Measurements from ENCODE around the gene SUCLG2.

SUCLG2 gene

DNA sequence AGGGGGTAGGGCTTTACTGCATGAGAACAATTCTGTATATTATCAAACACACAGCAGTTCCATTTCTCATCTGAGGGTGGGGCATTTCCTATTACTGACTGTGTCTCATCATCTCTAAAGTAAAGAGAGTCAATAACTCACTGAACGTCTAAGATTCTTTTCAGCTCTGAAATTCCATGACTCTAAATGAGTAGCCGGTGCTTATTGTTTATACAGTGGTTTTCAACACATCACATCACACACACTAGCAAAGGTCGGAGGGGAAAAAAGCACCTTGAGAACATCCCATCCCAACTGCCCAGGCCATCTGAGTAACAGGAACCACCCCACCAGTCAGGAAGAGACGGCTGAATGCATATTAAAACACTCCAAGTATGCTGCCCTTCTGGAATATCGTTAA lies 196.0 kb downstream of the SUCLG2 start:
- no peak for DNase-seq (ENCODE audit: low read depth)

DNA sequence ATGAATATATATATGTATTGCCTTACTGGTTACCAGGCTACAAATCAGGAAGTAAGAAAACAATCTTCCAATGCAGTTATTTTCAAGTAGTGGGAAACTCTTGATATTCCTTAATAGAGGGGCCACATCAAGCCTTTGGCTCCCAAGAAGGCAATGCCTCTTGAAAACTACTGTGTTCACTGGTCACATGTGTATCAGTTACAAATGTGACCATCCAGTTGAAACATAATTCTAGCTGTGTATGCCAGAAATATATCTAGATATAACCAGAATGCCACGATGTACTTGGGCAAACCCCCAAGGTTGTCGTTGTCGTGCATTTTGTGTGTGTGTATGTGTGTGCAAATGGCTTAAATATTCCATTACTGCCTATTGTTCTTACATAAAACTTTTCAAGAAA lies 200.8 kb downstream of the SUCLG2 start:
- no peak for DNase-seq (ENCODE audit: low read depth)

DNA sequence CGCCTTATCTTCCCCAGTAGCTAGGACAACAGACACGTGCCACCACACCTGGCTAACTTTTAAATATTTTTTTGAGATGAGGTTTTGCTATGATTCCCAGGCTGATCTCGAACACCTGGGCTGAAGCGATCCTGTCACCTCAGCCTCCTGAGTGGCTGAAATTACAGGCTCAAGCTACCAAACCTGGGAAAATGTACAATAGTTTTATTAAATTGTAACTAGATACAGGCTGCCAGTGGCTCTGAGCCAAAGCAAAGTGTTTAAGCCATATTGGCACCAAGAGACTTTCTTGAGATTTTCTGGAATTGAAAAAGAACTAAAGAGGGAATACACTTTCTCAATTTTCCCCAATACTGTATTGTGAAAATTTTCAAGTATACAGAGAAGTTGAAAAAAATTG lies 204.3 kb downstream of the SUCLG2 start:
- no peak for DNase-seq (ENCODE audit: low read depth)

DNA sequence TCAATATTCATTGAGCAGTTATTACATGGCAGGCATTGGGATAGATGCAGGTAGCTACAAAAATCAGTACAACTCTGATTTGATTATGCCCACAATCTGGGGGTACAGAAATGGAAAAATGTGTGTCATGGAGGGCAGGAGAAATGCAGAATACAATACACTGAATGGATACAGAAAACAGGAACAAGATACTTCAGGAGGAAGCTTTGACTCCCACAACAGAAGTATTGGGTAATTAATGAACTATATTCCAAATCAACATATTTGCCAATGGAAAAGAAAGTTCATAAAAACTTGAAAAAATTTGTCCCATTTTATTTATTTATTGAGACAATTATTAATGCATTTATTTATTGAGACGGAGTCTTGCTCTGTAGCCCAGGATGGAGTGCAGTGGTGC lies 207.0 kb downstream of the SUCLG2 start:
- no peak for DNase-seq (ENCODE audit: low read depth)

DNA sequence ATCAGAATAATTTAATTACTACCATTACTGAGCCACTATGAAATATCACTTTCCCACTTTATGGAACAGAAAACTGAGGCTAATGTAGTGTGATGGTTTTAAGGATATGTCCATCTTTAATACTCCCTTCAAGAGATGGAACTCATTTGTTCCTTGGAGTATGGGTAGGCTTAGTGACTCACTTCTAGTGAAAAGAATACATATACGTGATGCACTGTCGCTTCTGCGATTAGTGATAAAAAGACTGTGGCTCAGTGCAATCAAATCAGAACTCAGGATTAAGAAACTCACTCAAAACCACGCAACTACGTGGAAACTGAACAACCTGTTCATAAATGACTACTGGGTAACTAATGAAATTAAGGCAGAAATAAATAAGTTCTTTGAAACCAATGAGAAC lies 216.6 kb downstream of the SUCLG2 start:
- DNase-seq (ENCODE audit: low read depth) = no peak

DNA sequence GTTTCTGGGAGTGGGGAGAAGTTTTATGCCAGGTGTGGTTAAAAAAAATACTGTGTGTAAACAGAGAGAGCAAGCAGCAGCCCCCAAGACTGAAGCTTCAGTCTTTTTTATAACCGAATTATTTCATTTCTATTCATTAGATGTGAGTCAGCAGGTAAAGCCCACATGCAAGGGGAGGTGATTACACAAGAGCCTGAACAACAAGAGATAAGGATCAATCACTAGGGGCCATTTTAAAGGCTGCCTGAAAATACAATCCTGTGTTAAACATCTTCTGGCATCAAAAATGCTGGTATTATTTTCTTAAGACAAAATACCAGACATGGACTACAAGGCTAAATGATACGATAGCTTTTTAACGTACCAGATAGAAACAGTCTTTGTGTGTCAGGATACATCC lies 217.3 kb downstream of the SUCLG2 start:
- DNase-seq (ENCODE audit: low read depth) = no peak

DNA sequence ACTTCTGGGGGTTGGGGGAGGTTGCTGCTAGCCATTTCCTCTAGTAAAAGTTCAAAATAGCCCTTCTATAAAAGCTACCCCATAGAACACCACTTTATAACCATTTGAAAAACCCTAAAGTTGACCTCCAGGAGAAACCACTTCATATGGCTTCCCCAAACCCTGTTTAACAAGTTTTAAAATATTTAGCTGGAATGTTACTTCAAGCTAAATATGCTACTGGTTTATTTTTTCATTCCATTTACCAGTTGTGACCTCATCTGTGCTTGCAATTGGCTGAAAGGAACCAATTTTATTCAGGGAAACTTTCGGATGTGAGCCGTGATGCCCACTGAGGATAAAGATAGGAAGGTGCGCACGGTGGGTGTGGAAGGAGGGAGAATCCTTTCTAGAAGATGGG lies 221.3 kb downstream of the SUCLG2 start:
- DNase-seq (ENCODE audit: low read depth) = no peak

DNA sequence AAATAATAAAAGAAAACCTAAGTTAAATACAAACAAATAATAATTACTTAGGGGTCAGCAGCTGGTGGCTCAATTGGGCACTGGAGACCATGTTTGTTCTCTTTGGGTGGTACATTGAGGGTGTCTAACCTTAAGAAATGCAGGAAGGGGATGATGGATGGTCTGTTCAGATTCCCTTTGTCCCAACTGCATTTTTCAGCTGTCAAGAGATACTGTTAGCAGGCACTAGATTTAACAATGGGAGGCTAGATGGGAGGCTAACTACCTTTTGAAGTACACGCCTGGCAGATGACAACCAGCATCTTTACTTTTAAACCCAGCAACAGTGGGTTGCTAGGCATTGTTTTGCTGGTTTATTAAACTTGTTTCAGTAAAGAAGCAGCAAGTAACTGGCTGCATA lies 222.5 kb downstream of the SUCLG2 start:
- DNase-seq (ENCODE audit: low read depth) = no peak

DNA sequence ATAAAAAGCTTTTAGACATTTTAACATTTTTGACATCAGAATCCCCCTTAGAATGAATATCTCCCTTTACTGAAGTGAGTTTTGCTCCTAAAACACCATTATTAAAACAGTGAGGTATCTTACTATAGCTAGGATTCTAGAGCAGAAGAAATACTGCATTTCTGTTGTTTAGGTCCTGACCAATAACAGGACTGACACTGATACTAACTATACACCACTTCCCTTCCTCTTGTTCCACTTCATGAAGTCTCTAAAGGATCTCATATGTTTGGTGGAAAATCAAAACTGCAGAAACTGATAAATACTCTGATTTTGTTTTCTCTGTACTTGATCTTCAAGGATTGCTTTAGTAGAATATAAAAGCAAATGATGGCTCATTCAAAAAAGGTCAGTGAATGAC lies 230.7 kb downstream of the SUCLG2 start:
- DNase-seq (ENCODE audit: low read depth) = no peak

DNA sequence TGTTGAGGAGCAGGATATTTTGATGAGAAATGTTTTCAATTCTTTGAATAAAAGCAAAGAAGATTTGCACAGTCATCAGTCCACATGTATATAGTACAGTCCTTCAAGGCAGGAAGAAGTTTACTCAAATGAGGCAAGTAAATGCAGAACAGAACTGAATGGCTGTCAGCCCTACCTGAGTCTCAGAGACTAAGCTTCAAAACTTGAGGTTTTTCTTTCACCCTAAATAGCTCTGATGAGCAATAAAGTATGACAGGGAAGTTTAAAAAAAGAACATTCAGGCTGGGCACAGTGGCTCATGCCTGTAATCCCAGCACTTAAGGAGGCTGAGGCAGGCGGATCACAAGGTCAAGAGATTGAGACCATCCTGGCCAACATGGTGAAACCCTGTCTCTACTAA lies 232.5 kb downstream of the SUCLG2 start:
- DNase-seq (ENCODE audit: low read depth) = no peak

- DNase-seq (ENCODE audit: low read depth) = no peak
Observed at GRCh38 chr3:67419779-67420178, 234.6 kb downstream of the SUCLG2 start.

DNA sequence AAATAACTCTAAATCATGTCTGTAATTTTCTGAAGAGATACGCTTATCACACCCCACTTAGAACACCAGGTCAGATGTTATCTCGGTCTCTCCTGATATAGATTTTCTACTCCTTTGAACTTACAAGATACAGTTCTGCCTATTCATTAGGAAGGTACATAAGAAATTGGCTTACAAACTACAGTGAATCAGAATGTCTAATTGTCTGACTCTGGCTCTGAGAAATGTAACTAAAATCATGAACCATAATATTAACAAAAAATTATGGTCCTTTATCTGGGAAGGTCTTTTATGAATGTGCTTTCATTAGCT lies 235.2 kb downstream of the SUCLG2 start:
- DNase-seq (ENCODE audit: low read depth) = no peak

GRCh38 chr3:67418426-67419217 lies 235.8 kb downstream of the SUCLG2 start:
- no peak for DNase-seq (ENCODE audit: low read depth)

DNA sequence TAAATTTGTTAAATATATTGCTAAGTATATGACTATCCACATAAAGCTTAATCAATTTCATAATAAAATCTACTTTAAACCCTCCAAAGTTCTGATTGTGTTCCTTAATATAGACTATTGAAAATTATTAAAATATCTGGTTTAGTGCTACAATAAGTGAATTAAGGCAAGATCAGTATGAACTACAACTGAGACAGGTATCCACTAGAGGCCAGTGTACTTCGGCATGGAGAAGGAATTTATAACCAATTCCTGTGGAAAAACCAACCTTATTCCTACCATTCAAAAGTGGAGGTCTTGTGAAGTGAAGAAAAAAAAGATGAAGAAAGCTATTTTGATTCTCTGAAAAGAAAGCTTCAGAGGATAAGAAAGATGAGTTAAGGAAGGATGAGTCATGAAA lies 237.7 kb downstream of the SUCLG2 start:
- no peak for DNase-seq (ENCODE audit: low read depth)

- DNase-seq (ENCODE audit: low read depth) = peak; percentile 37
Observed at GRCh38 chr3:67415511-67415910, 238.9 kb downstream of the SUCLG2 start.

DNA sequence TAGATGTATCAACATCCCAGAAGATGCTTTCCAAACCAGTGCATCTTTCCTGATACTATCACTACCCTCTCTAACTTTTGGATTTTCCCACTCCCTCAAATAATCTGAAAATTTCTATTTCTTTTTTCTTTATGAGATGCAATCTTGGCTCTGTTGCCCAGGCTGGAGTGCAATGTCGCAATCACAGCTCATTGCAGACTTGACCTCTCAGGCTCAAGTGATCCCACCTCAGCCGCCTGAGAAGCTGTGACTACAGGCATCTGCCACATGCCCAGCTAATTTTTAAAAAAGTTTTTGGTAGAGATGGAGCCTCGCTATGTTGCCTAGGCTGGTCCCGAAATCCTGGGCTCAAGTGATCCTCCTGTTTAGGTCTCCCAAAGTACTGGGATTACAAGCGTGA lies 239.7 kb downstream of the SUCLG2 start:
- DNase-seq (ENCODE audit: low read depth) = no peak

DNA sequence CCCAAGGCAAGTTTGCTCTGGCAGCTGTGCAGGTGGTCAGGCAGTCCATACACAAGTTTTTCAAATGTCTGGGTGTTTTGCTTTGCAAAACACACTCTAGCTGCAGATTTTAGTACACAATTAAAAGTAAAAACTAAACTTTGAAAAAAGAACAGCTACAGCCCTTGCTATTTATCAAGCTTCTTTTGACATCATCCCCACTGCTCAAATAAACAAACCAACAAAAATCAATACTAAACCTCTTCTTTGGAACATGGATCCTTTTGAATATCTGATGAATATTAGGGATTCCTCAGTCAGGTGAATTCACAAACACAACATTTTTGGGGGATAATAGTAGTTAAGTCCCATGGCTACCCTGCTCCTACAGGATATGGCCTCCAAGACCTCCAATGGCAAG lies 249.2 kb downstream of the SUCLG2 start:
- DNase-seq (ENCODE audit: low read depth) = no peak

DNA sequence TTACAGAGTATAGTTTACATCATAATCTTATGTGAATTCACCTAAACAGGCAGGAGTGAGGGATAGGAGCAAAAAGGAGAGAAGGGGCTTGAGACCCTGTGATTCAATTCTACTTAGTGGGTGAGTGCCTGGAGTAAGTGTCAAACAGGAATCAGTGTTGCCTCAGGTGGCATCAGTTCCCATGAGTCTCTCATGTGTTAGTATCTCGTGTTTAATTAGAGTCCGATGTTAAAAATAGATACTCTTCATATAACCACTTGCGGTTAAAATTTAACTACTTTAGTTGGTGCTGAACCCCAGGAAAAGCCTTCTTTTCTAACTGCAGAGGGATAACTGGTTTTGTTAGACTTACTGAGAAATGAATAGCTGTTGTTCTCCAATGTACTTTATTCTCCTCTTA lies 251.5 kb downstream of the SUCLG2 start:
- DNase-seq (ENCODE audit: low read depth) = no peak

DNA sequence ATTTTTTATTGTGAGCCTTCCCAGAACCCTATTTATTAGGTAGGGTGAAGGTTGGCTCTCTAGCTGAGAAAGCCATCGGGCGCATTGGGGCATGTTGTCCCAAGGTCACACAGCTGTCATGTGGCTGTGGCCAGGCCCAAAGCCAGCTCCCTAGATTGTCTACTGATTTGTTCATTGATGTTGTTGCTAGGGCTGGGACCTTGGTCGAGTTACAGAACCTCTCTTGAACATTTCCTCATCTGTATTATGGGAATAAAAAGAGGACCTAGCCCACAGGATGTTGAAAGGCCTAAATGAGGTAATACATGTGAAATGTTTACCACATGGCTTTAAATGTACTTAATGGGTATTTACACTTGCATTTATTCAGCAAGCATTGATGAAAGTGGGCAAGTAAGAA lies 252.5 kb downstream of the SUCLG2 start:
- DNase-seq (ENCODE audit: low read depth) = no peak

DNA sequence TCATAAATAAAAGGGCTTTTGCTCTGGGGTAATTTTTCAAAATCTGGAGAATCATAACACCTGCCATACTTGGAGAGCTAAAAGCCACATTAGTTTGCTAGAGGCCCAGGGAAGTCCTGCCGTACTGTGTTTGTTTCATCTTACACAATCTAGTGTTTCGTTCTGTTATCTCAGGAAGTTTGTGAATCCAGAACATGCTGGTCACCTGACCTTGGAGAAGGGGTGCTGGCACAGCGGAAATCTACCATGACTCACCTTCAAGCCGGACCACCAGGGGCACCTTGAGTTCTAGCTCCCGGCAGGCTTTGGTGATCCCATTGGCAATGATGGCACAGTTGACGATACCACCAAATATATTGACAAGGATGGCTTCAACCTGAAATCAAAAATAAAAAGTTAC lies 253.9 kb downstream of the SUCLG2 start:
- DNase-seq (ENCODE audit: low read depth) = no peak

GRCh38 chr3:67389176-67389575 lies 265.2 kb downstream of the SUCLG2 start:
- no peak for DNase-seq (ENCODE audit: low read depth)

- no peak for DNase-seq (ENCODE audit: low read depth)
Observed at GRCh38 chr3:67388738-67389137, 265.7 kb downstream of the SUCLG2 start.

DNA sequence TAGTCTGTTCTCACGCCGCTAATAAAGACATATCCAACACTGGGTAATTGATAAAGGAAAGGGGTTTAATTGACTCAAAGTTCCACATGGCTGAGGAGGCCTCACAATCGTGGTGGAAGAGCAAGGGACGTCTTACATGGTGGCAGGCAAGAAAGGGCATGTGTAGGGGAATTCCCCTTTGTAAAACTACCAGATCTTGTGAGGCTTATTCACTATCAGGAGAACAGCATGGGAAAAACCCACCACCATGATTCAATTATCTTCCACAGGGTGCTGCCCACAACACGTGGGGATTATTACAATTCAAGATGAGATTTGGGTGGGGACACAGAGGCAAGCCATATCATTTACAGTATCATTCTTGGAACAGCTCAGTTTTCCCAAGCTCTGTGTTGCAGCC lies 268.0 kb downstream of the SUCLG2 start:
- no peak for DNase-seq (ENCODE audit: low read depth)

- no peak for DNase-seq (ENCODE audit: low read depth)
Observed at GRCh38 chr3:67384760-67385397, 269.5 kb downstream of the SUCLG2 start.

Measured in HS-5 (cell line).